Measurements from ENCODE around the gene TTC23. TPM values are rescaled to one million over a fixed set of nuclear protein-coding genes. Genes with fewer than 3 reads are reported as not detected.

TTC23 gene
- total RNA-seq, 1 experiment from 2014 or later = 17.8 TPM

DNA sequence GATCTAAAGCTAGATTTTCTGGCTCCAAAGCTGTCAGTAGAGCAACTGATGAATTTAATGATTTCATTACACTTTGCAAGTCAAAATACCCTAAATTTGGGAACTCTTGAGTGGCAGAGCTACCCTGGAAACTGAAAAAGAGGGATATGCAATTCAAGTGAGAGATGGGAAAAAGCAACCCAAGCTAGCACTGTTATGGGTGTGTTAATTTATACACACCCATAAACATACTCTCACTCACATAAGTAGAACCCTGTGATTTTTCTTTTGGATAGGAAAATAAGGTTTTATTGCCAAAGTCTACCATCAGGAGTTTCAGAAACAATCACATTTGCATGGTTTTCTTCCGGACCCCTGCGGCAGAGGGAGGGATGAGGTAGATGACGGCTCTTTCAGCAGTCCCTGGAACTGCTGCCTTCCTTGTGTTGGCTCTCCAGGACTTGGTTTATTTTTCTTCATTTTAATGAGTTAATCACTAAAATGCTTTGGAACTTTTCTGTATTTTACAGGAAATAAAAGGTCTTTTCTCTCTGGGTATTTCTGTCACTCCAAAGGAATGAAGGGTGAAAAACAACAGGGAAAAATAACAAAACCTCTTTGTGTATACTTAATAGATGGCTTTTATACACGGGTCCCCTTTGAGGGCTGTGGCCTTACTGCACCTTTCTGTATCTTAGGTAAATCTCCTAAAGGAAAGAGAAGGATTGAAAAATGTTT is 63.8 kb downstream of the TTC23 start:
- CTCF ChIA-PET = interaction anchor here (1.3 kb wide), 1 partner anchor 109 kb away, joined by 3 read pairs; no protein-coding TSS in a partner anchor

DNA sequence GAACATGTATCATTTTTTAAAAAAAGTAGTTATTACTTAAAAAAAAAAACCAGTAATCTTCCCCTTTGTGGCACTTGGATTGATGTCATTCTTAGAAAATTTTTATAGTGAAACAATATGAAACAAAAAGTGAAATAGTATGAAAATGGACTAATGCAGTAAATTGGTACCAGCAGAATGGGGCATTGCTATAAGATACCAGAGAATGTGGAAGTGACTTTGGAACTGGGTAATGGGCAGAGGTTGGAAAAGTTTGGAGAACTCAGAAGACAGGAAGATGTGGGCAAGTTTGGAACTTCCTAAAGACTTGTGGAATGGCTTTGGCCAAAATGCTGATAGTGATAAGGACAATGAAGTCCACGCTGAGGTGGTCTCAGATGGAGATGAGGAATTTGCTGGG is 66.6 kb downstream of the TTC23 start:
- H3K27ac Mint-ChIP-seq = 0 out of 2 replicates have a peak overlapping the region, but pooled peaks have one; percentile 8
- ChIA-PET POLR2A (no interaction called here), CTCF (interaction anchor here (1.7 kb wide), 1 partner anchor 82 kb away, joined by 3 read pairs; no protein-coding TSS in a partner anchor)
- DNase-seq (ENCODE audit: low spot score) (no peak), ATAC-seq (no peak)
- H3K9me3 Mint-ChIP-seq = 0 out of 2 replicates have a peak, but pooled peaks cover 8% of the 10 kb centered on the region
- H3K4me3 Mint-ChIP-seq = no peak overlapping the region
- peaks cover 22% of the 10 kb centered on the region; the same call in 1 of the 2 replicates for H3K36me3 Mint-ChIP-seq
- peaks cover 30% of the 10 kb centered on the region for H3K4me1 Mint-ChIP-seq
- no peaks in the 10 kb centered on the region for H3K27me3 Mint-ChIP-seq (ENCODE audit: low read depth)
- TF ChIP-seq ETV6 (CRISPR knock-in tag; IDR thresholded peaks at IDR 0.05) (no peak), JAZF1 (CRISPR knock-in tag; IDR thresholded peaks at IDR 0.05) (no peak), NR1H2 (CRISPR knock-in tag; IDR thresholded peaks at IDR 0.05) (no peak), IRF2 (CRISPR knock-in tag; IDR thresholded peaks at IDR 0.05; ENCODE audit: borderline replicate concordance, low read depth) (no peak), EMX1 (CRISPR knock-in tag; IDR thresholded peaks at IDR 0.05) (no peak)
- TF ChIP-seq, protein P1, sequence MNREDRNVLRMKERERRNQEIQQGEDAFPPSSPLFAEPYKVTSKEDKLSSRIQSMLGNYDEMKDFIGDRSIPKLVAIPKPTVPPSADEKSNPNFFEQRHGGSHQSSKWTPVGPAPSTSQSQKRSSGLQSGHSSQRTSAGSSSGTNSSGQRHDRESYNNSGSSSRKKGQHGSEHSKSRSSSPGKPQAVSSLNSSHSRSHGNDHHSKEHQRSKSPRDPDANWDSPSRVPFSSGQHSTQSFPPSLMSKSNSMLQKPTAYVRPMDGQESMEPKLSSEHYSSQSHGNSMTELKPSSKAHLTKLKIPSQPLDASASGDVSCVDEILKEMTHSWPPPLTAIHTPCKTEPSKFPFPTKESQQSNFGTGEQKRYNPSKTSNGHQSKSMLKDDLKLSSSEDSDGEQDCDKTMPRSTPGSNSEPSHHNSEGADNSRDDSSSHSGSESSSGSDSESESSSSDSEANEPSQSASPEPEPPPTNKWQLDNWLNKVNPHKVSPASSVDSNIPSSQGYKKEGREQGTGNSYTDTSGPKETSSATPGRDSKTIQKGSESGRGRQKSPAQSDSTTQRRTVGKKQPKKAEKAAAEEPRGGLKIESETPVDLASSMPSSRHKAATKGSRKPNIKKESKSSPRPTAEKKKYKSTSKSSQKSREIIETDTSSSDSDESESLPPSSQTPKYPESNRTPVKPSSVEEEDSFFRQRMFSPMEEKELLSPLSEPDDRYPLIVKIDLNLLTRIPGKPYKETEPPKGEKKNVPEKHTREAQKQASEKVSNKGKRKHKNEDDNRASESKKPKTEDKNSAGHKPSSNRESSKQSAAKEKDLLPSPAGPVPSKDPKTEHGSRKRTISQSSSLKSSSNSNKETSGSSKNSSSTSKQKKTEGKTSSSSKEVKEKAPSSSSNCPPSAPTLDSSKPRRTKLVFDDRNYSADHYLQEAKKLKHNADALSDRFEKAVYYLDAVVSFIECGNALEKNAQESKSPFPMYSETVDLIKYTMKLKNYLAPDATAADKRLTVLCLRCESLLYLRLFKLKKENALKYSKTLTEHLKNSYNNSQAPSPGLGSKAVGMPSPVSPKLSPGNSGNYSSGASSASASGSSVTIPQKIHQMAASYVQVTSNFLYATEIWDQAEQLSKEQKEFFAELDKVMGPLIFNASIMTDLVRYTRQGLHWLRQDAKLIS (CRISPR knock-in tag; IDR thresholded peaks at IDR 0.05; ENCODE audit: borderline replicate concordance) = no peak
- TF ChIP-seq, protein P2, sequence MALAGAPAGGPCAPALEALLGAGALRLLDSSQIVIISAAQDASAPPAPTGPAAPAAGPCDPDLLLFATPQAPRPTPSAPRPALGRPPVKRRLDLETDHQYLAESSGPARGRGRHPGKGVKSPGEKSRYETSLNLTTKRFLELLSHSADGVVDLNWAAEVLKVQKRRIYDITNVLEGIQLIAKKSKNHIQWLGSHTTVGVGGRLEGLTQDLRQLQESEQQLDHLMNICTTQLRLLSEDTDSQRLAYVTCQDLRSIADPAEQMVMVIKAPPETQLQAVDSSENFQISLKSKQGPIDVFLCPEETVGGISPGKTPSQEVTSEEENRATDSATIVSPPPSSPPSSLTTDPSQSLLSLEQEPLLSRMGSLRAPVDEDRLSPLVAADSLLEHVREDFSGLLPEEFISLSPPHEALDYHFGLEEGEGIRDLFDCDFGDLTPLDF (CRISPR knock-in tag; IDR thresholded peaks at IDR 0.05) = no peak
- TF ChIP-seq, protein P3, sequence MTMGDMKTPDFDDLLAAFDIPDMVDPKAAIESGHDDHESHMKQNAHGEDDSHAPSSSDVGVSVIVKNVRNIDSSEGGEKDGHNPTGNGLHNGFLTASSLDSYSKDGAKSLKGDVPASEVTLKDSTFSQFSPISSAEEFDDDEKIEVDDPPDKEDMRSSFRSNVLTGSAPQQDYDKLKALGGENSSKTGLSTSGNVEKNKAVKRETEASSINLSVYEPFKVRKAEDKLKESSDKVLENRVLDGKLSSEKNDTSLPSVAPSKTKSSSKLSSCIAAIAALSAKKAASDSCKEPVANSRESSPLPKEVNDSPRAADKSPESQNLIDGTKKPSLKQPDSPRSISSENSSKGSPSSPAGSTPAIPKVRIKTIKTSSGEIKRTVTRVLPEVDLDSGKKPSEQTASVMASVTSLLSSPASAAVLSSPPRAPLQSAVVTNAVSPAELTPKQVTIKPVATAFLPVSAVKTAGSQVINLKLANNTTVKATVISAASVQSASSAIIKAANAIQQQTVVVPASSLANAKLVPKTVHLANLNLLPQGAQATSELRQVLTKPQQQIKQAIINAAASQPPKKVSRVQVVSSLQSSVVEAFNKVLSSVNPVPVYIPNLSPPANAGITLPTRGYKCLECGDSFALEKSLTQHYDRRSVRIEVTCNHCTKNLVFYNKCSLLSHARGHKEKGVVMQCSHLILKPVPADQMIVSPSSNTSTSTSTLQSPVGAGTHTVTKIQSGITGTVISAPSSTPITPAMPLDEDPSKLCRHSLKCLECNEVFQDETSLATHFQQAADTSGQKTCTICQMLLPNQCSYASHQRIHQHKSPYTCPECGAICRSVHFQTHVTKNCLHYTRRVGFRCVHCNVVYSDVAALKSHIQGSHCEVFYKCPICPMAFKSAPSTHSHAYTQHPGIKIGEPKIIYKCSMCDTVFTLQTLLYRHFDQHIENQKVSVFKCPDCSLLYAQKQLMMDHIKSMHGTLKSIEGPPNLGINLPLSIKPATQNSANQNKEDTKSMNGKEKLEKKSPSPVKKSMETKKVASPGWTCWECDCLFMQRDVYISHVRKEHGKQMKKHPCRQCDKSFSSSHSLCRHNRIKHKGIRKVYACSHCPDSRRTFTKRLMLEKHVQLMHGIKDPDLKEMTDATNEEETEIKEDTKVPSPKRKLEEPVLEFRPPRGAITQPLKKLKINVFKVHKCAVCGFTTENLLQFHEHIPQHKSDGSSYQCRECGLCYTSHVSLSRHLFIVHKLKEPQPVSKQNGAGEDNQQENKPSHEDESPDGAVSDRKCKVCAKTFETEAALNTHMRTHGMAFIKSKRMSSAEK (CRISPR knock-in tag; IDR thresholded peaks at IDR 0.05; ENCODE audit: borderline replicate concordance) = no peak

More for the DNA sequence above, 63.8 kb downstream of the TTC23 start:
- no peak overlapping the region for H3K27ac Mint-ChIP-seq
- TF ChIP-seq, protein P4, sequence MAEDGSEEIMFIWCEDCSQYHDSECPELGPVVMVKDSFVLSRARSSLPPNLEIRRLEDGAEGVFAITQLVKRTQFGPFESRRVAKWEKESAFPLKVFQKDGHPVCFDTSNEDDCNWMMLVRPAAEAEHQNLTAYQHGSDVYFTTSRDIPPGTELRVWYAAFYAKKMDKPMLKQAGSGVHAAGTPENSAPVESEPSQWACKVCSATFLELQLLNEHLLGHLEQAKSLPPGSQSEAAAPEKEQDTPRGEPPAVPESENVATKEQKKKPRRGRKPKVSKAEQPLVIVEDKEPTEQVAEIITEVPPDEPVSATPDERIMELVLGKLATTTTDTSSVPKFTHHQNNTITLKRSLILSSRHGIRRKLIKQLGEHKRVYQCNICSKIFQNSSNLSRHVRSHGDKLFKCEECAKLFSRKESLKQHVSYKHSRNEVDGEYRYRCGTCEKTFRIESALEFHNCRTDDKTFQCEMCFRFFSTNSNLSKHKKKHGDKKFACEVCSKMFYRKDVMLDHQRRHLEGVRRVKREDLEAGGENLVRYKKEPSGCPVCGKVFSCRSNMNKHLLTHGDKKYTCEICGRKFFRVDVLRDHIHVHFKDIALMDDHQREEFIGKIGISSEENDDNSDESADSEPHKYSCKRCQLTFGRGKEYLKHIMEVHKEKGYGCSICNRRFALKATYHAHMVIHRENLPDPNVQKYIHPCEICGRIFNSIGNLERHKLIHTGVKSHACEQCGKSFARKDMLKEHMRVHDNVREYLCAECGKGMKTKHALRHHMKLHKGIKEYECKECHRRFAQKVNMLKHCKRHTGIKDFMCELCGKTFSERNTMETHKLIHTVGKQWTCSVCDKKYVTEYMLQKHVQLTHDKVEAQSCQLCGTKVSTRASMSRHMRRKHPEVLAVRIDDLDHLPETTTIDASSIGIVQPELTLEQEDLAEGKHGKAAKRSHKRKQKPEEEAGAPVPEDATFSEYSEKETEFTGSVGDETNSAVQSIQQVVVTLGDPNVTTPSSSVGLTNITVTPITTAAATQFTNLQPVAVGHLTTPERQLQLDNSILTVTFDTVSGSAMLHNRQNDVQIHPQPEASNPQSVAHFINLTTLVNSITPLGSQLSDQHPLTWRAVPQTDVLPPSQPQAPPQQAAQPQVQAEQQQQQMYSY (CRISPR knock-in tag; IDR thresholded peaks at IDR 0.05) = no peak
- TF ChIP-seq HMGA2 (CRISPR knock-in tag; IDR thresholded peaks at IDR 0.05) = no peak
- no peak for TF ChIP-seq JAZF1 (CRISPR knock-in tag; IDR thresholded peaks at IDR 0.05)
- TF ChIP-seq, protein P5, sequence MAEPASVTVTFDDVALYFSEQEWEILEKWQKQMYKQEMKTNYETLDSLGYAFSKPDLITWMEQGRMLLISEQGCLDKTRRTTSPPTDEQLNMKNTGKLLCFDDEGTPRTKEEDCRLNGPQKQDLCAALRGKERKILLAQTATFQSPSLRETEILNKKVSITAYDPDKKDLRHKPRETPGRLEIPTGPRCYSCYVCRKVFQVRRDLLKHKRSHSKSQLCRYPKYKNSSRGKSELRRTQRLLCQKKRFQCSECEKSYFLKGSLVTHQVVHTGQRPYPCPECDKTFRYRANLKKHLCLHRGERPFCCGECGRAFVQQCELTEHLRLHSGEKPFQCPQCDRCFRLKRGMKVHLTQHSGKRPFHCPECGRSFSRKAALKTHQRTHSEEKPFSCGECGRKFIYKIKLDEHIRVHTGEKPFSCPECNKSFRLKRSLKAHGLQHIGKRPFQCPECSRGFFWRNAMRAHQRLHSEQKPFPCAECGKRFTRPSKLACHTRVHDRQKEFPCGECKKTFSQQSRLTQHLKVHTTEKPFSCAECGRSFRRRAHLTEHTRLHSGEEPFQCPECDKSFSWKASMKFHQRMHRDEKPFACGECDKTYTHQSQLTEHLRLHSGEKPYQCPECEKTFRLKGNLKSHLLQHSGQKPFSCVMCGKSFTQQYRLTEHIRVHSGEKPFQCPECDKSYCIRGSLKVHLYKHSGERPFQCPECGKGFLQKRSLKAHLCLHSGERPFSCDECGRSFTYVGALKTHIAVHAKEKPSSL (CRISPR knock-in tag; conservative IDR thresholded peaks at IDR 0.05) = no peak
- no peak for TF ChIP-seq MXD4 (CRISPR knock-in tag; IDR thresholded peaks at IDR 0.05; ENCODE audit: borderline replicate concordance)
- no peak overlapping the region for H3K4me3 Mint-ChIP-seq
- H3K27me3 Mint-ChIP-seq (ENCODE audit: low read depth) = no peaks in the 10 kb centered on the region
- POLR2A ChIA-PET = no interaction called here
- peaks cover 19% of the 10 kb centered on the region; the same call in 1 of the 2 replicates for H3K36me3 Mint-ChIP-seq
- 0 out of 2 replicates have a peak, but pooled peaks cover 8% of the 10 kb centered on the region for H3K9me3 Mint-ChIP-seq
- H3K4me1 Mint-ChIP-seq = peaks cover 30% of the 10 kb centered on the region
- ATAC-seq (no peak), DNase-seq (ENCODE audit: low spot score) (no peak)

Data from WTC11 (cell line).